ENCODE results near the gene MIGA2.

DNA sequence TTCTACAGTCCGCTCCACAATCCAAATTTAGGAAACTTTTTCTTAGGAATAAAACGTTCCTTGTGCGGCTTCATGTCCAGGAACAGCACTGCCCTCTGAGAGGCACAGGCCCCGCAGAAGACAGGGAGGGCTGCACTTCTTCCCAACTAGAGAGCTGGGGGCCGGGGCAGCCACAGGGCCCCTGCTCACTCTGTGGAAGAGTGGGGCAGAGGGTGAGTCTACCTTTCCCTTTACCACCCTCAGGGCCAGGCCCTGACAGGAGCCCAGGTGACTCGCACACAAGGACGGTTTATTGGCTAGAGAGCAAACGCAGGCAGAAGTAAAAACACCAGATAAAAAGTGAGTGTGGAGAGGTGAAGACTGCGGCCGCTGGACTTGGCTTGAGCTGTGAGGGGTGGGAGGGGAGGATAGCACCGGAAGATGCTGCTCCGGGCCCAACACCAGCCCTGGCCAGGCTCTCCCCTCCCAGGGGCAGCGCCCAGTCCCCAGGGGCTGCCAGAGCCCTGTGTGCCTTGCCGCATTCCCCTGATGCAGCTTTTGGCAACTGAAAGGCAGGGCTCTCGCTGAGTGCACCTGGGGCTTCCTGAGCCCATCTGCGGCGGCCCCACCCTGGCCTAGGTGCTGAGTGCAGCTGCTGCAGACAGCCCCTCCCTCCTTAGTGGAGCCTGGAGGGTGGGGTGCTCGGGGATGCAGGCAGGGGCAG is 28.5 kb upstream of the MIGA2 start:
- TF ChIP-seq, protein P1, sequence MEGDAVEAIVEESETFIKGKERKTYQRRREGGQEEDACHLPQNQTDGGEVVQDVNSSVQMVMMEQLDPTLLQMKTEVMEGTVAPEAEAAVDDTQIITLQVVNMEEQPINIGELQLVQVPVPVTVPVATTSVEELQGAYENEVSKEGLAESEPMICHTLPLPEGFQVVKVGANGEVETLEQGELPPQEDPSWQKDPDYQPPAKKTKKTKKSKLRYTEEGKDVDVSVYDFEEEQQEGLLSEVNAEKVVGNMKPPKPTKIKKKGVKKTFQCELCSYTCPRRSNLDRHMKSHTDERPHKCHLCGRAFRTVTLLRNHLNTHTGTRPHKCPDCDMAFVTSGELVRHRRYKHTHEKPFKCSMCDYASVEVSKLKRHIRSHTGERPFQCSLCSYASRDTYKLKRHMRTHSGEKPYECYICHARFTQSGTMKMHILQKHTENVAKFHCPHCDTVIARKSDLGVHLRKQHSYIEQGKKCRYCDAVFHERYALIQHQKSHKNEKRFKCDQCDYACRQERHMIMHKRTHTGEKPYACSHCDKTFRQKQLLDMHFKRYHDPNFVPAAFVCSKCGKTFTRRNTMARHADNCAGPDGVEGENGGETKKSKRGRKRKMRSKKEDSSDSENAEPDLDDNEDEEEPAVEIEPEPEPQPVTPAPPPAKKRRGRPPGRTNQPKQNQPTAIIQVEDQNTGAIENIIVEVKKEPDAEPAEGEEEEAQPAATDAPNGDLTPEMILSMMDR (IDR thresholded peaks at IDR 0.05): no peak
- no peak for TF ChIP-seq ZFX (IDR thresholded peaks at IDR 0.05; ENCODE audit: borderline replicate concordance)

All from 22Rv1 (cell line).